Prostate gland (tissue), 2 donors: ENCODE measurements around the gene APPL2.

Experiments used
- CTCF ChIP-seq, 4 experiments: fragments of 200-600 bp in 2 of 4; fragments of 450-650 bp in 2 of 4; sonication (generic) in 2 of 4; IDR thresholded peaks; 1 replicate in 3 of 4; 2 replicates in 1 of 4; pipeline ENCODE4 v1.5.1; 2016 to 2019; ENCODE audit warnings: antibody characterized with exemption in 4 of 4, mild to moderate bottlenecking in 2 of 4, moderate library complexity in 2 of 4
- POLR2AphosphoS5 ChIP-seq: sonication (generic); formaldehyde crosslinking; IDR thresholded peaks from one replicate; pipeline ENCODE4 v1.6.1; 2017; ENCODE audit warnings: antibody characterized with exemption

- TF ChIP-seq CTCF (IDR thresholded peaks at IDR 0.05): no peak
- no peak for TF ChIP-seq POLR2AphosphoS5
These were observed 94.6 kb downstream of the APPL2 start for GRCh38 chr12:105141320-105141922.
